PFSK-1 (cell line): Measurements from ENCODE around the gene CBL.

ENCODE experiments used
- FOXP2 ChIP-seq: optimal IDR thresholded peaks from 2 replicates; pipeline ENCODE3; 2011; ENCODE audit warnings: borderline replicate concordance, control low read depth, inconsistent platforms; ENCODE audit not compliant: insufficient read depth; ENCODE audit errors: extremely low read length, extremely low read depth
- POLR2AphosphoS5 ChIP-seq: IDR thresholded peaks from 2 replicates; pipeline ENCODE4 v1.6.1; 2012; ENCODE audit warnings: low read depth, mild to moderate bottlenecking, control low read depth, low read length, moderate library complexity
- SIN3A ChIP-seq: IDR thresholded peaks from 2 replicates; pipeline ENCODE4 v1.6.1; 2012; ENCODE audit warnings: mild to moderate bottlenecking, low read length, moderate library complexity, borderline replicate concordance; ENCODE audit not compliant: insufficient read depth
- TAF1 ChIP-seq: IDR thresholded peaks from 2 replicates; pipeline ENCODE4 v1.6.1; 2012; ENCODE audit warnings: low read length, control low read depth, borderline replicate concordance; ENCODE audit not compliant: insufficient read depth
- TF ChIP-seq, protein P1 (sequence below), 2 experiments: IDR thresholded peaks; 2 replicates each; pipeline versions ENCODE4 v1.6.1 to v1.8.0; 2011 to 2012; ENCODE audit warnings: low read depth in 2 of 2, low read length in 2 of 2, control low read depth in 1 of 2, inconsistent platforms in 1 of 2, mild to moderate bottlenecking in 1 of 2, moderate library complexity in 1 of 2; ENCODE audit not compliant: insufficient read depth in 1 of 2

Gene CBL

DNA sequence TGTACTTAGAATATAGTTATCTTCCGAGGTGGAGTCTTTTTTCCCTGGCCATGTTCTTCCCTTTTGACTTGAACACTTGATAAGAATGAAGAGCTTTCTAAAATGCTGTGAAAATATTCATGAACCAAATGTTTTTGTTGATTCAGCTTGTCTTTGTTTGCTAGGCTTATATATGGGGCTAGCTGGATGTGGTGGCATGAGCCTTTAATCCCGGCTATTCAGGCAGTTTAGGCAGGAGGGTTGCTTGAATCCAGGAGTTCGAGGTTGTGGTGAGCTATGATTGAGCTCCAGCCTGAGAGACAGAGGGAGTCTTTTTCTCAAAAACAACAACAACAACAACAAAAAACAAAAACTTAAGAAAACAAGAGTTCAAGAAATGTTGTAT lies 23.1 kb downstream of the CBL start:
- TF ChIP-seq TAF1 (no peak), FOXP2 (no peak), SIN3A (no peak), POLR2AphosphoS5 (no peak)
- TF ChIP-seq, protein P1, sequence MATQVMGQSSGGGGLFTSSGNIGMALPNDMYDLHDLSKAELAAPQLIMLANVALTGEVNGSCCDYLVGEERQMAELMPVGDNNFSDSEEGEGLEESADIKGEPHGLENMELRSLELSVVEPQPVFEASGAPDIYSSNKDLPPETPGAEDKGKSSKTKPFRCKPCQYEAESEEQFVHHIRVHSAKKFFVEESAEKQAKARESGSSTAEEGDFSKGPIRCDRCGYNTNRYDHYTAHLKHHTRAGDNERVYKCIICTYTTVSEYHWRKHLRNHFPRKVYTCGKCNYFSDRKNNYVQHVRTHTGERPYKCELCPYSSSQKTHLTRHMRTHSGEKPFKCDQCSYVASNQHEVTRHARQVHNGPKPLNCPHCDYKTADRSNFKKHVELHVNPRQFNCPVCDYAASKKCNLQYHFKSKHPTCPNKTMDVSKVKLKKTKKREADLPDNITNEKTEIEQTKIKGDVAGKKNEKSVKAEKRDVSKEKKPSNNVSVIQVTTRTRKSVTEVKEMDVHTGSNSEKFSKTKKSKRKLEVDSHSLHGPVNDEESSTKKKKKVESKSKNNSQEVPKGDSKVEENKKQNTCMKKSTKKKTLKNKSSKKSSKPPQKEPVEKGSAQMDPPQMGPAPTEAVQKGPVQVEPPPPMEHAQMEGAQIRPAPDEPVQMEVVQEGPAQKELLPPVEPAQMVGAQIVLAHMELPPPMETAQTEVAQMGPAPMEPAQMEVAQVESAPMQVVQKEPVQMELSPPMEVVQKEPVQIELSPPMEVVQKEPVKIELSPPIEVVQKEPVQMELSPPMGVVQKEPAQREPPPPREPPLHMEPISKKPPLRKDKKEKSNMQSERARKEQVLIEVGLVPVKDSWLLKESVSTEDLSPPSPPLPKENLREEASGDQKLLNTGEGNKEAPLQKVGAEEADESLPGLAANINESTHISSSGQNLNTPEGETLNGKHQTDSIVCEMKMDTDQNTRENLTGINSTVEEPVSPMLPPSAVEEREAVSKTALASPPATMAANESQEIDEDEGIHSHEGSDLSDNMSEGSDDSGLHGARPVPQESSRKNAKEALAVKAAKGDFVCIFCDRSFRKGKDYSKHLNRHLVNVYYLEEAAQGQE (IDR thresholded peaks at IDR 0.05; ENCODE audit: insufficient read depth in 1 of 2, low read depth in 2 of 2, low read length in 2 of 2) = no peak

DNA sequence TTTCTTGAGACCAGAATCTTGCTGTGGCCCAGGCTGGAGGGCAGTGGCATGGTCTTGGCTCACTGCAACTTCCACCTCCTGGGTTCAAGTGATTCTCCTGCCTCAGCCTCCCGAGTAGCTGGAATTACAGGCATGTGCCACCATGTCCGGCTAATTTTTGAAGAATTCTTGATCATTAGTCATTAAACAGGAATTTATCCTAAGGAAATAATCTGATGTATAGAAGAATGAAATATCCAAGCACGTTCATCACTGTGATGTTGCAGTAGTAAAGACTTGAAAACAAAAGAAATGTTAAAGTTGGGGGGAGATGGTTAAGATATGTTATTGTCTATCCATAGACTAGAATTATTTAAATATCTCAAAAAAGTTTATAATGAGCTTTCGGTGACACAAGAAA lies 23.6 kb downstream of the CBL start:
- TF ChIP-seq, protein P1 (IDR thresholded peaks at IDR 0.05; ENCODE audit: insufficient read depth in 1 of 2, low read depth in 2 of 2, low read length in 2 of 2) = no peak
- TF ChIP-seq SIN3A (no peak), POLR2AphosphoS5 (no peak), FOXP2 (no peak), TAF1 (no peak)

DNA sequence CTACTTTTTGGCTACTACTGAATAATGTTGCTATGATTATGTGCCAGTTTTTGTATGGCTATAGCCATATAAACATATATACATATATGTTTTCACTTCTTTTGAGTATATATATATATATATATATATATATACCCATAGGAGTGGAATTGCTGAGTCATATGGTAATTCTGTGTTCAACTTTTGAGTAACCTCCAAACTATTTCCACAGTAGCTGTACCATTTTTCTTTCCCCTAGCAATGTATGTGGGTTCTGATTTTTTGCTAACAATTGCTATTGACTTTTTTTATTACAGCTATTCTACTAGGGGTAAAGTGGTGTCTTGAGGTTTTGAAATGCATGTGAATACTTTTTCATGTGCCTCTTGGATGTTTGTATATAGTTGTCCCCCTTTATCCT lies 30.4 kb downstream of the CBL start:
- TF ChIP-seq TAF1 = no peak
- TF ChIP-seq, protein P1 (IDR thresholded peaks at IDR 0.05; ENCODE audit: insufficient read depth in 1 of 2, low read depth in 2 of 2, low read length in 2 of 2) = no peak
- TF ChIP-seq POLR2AphosphoS5 = no peak
- TF ChIP-seq FOXP2 = no peak
- no peak for TF ChIP-seq SIN3A

DNA sequence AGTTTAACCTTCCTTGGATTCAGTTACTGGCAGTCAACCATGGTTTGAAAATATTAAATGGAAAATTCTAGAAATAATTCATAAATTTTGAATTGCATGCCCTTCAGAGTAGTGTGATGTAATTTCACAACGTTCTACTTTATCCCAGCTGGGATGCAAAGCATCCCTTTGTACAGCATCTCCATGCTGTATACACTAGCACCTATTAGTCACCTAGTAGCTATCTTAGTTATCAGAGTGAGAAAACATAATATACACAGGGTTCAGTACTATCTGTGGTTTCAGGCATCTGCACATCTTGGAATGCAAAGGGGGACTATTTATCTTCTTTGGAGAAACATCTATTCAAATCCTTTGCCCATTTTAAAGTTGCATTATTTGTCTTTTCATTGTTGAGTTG lies 30.8 kb downstream of the CBL start:
- TF ChIP-seq, protein P1 (IDR thresholded peaks at IDR 0.05; ENCODE audit: insufficient read depth in 1 of 2, low read depth in 2 of 2, low read length in 2 of 2) = no peak
- TF ChIP-seq POLR2AphosphoS5 (no peak), SIN3A (no peak), FOXP2 (no peak), TAF1 (no peak)

DNA sequence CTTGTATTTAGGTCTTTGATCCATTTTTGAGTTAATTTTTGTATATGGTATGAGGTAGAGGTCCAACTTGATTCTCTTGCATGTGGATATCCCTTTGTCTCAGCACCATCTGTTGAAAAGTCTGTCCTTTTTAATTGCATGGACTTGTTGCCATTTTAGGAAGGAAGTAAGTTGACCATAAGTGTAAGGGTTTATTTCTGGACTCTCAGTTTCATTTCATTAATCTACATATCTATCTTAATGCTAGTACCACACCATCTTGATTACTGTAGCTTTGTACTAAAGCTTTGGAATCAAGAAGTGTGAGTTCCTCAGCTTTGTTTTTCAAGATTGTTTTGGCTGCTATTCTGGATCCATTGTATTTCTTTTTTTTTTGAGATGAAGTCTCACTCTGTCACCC lies 31.4 kb downstream of the CBL start:
- no peak for TF ChIP-seq TAF1
- TF ChIP-seq SIN3A = no peak
- TF ChIP-seq POLR2AphosphoS5 = no peak
- TF ChIP-seq FOXP2 = no peak
- TF ChIP-seq, protein P1 (IDR thresholded peaks at IDR 0.05; ENCODE audit: insufficient read depth in 1 of 2, low read depth in 2 of 2, low read length in 2 of 2) = no peak
